ENCODE measurements around the gene YY1. TPM values are rescaled to one million over a fixed set of nuclear protein-coding genes. Genes with fewer than 3 reads are reported as not detected.

The YY1 gene
- total RNA-seq (10 to 100 TPM; 75.5 to 77.9 TPM), total RNA-seq (160 to 258 reads per million in 2 donors)

DNA sequence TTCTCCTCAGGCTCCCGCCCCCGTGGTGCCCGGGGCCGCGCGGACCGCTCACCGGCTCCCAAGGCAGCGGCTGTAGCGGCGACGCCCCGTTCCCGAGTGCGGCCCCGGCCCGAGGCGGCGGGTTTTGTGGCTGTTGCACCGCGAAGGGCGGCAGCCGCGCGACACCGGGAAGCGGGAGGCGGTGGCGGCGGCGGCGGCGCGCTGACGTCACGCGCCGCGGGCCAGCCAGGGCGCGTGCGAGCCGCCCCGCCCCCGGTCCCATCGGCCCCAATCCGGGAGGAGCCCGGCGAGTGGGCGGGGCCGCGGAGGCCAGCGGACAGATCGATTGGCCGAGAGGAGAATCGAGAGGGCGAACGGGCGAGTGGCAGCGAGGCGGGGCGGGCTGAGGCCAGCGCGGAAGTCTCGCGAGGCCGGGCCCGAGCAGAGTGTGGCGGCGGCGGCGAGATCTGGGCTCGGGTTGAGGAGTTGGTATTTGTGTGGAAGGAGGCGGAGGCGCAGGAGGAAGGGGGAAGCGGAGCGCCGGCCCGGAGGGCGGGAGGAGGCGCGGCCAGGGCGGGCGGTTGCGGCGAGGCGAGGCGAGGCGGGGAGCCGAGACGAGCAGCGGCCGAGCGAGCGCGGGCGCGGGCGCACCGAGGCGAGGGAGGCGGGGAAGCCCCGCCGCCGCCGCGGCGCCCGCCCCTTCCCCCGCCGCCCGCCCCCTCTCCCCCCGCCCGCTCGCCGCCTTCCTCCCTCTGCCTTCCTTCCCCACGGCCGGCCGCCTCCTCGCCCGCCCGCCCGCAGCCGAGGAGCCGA is at the start of gene YY1:
Gene YY1, plus strand, starts transcription at position 726 of the 792 bp plus-strand sequence. CDS start 101 bp downstream, outside the sequence.
- Mint-ChIP-seq H3K4me1 (peaks cover 49% of the 10 kb centered on the region), H3K27me3 (no peaks in the 10 kb centered on the region), H3K36me3 (ENCODE audit: low read depth) (peaks cover 4% of the 10 kb centered on the region), H3K27ac (peak within 1 kb of the TSS; percentile 94), H3K4me3 (peak within 1 kb of the TSS; percentile 97)
- DNase-seq (peak; percentile 99 to 100 (median 100)), ATAC-seq (peak; percentile 83)
- H3K9me3 ChIP-seq (ENCODE audit: control insufficient read depth, low read length, poor library complexity, severe bottlenecking), result no peaks in the 10 kb centered on the region

DNA sequence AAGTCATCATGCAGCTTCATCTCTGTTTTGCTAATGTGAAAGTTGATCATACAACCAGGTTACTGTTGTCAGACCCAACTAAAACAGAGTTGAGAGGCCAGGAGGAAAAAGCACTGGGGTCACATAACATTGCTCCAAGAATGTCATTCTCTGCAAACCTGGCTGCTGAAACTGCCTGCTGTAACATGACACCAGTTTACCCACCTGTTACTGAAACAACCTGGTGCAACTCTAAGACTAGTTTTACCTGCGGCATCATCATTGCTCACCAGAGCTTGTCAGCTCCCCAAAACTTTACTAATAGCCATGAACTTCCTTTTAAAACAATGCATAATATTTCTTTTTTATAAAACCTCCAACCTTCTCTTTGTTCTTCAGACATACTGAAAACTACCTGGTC is 48.8 kb upstream of the YY1 start:
- Mint-ChIP-seq H3K27ac (no peak overlapping the region), H3K36me3 (ENCODE audit: low read depth) (no peaks in the 10 kb centered on the region), H3K4me3 (no peak overlapping the region), H3K27me3 (no peaks in the 10 kb centered on the region), H3K4me1 (peaks cover 13% of the 10 kb centered on the region)
- ATAC-seq (no peak), DNase-seq (no peak)
- no peaks in the 10 kb centered on the region for H3K9me3 ChIP-seq (ENCODE audit: control insufficient read depth, low read length, poor library complexity, severe bottlenecking)

DNA sequence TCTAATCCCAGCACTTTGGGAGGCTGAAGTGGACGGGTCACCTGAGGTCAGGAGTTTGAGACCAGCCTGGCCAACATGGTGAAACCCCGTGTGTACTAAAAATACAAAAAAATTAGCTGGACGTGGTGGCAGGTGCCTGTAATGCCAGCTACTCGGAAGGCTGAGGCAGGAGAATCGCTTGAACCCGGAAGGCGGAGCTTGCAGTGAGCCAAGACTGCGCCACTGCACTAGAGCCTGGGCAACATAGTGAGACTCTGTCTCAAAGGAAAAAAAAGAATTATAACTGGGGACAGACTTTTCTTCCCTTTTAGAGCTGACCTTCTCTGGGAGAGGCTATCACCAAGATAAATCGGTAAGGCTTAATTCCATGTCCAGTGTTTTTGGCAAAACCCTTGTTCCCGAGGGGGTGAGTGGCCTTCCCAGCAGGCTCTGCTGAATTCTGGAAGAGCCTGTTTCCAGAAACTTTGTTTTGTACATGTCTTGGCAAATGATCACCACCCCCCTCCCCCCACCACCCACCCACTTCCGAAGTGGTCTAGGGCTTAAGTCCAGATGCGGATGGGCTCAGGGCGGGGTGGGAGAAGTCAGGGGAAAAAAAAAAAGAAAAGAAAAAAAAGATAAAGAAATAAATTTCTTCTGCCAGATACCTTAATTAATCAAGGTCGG is 47.2 kb upstream of the YY1 start:
- Mint-ChIP-seq H3K4me3 (peak overlapping the region; percentile 36), H3K4me1 (peaks cover 11% of the 10 kb centered on the region), H3K27ac (no peak overlapping the region), H3K27me3 (no peaks in the 10 kb centered on the region), H3K36me3 (ENCODE audit: low read depth) (no peaks in the 10 kb centered on the region)
- no peak for DNase-seq
- H3K9me3 ChIP-seq (ENCODE audit: control insufficient read depth, low read length, poor library complexity, severe bottlenecking), result no peaks in the 10 kb centered on the region
- no peak for ATAC-seq

DNA sequence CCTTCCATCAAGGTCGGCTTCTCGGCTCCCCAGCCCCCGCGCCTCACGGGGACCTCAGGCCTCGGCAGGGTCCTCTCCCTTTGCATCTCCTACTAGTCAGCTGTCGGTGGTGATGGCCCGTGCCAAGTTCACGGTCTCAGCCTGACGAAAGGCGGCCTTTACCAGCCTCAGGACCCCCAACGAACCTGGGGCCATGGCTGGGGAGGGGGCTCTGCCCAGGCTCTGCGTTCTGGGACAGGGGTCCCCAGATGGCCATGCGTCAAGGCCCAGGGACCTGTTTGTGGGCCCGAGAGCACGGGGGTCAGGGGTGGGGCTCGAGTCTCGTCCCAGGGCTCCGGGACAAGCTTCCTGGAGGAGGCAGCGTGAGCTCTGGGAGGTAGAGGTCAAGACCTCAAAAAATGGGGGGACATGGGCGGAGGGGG is 46.7 kb upstream of the YY1 start:
- Mint-ChIP-seq H3K27me3 (no peaks in the 10 kb centered on the region), H3K4me3 (no peak overlapping the region), H3K4me1 (peaks cover 11% of the 10 kb centered on the region), H3K27ac (peak overlapping the region; percentile 85), H3K36me3 (ENCODE audit: low read depth) (no peaks in the 10 kb centered on the region)
- DNase-seq (no peak), ATAC-seq (no peak)
- H3K9me3 ChIP-seq (ENCODE audit: control insufficient read depth, low read length, poor library complexity, severe bottlenecking), result no peaks in the 10 kb centered on the region

DNA sequence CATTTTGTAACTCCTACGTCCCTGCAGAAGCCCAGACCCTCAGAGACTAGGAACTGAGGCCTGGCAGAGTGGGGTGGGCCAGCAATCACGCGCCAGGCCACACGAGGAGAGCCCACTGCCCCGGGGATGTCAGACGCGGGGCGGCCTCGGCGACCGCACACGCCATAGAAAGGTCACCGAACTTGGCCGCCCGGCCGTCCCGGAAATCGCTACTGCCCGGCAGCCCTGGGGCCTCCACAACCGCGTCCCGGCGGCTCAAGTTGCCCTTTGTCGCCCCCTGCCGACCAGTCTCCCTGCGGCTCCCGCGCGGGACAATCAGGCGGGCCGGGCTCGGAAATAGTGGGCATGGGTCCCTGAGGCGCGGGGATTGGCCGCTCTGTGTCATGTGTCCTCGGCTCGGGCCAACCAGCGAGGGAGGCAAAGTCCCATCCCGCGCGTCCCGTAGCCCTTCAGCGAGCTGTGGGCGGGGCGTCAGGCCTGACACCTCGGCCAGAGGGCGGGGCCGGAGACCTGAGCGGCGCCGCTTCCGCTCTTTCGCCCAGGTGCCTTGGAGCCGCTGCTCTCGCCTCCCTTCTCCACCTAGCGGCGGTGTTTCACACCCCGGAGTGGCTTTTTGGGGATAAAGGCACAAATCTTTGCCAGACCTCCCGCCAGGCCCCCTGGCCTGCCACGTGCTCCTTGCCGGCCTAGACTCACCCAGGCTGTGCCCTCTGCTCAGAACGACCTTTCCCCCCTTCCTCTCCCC is 46.1 kb upstream of the YY1 start:
- Mint-ChIP-seq H3K36me3 (ENCODE audit: low read depth) (no peaks in the 10 kb centered on the region), H3K27me3 (no peaks in the 10 kb centered on the region), H3K27ac (peak overlapping the region; percentile 85), H3K4me1 (peaks cover 11% of the 10 kb centered on the region), H3K4me3 (peak overlapping the region; percentile 73)
- peak; percentile 99 to 100 (median 100) for DNase-seq
- H3K9me3 ChIP-seq (ENCODE audit: control insufficient read depth, low read length, poor library complexity, severe bottlenecking), result no peaks in the 10 kb centered on the region
- ATAC-seq, result peak; percentile 99

DNA sequence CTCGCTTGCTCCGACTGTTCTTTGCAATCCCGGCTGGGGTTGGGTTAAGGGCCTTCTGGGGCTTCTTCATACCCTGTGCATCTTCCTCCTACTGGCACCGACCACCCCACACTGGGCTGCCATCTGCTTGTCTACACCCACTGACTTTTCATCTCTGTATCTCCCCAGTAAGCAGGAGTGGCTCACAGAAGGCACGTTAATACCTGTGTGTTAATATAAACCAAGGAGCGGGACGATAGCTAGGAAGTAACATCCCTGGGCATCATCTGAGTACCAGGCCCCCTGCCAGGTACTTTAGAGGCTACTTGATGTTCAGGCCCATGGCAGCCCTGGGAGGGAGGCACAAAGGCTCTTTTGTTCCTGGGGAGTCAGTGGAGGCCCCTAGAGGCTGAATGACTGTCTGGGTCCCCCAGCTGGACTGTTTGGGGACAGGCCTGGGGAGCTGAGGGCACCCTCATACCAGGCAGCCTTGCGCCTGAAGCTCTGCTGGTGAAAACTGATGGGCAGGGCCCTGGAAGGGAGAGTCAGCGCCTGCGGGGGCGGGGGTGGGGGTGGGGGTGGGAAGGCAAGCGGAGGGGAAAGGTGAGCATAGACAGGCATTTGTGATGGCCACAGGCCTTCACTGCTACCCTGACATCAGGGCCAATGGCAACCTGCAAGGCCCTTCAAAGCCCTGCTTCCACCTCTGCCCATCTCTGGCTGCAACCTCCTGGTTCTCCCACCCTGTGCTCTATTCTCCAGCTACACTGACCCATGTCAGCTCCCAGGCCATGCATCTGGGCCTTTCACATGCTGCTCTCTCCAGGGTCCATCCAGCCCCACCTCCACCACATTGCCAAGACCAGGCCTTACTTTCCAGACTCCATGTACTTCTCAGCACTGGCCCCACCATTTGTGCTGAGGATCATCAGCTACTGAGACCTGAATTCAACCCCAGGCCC is 45.3 kb upstream of the YY1 start:
- ATAC-seq (peak; percentile 2), DNase-seq (no peak)
- Mint-ChIP-seq H3K36me3 (ENCODE audit: low read depth) (no peaks in the 10 kb centered on the region), H3K27ac (peak overlapping the region; percentile 85), H3K27me3 (no peaks in the 10 kb centered on the region), H3K4me1 (peaks cover 11% of the 10 kb centered on the region), H3K4me3 (peak overlapping the region; percentile 73)
- H3K9me3 ChIP-seq (ENCODE audit: control insufficient read depth, low read length, poor library complexity, severe bottlenecking), result no peaks in the 10 kb centered on the region

DNA sequence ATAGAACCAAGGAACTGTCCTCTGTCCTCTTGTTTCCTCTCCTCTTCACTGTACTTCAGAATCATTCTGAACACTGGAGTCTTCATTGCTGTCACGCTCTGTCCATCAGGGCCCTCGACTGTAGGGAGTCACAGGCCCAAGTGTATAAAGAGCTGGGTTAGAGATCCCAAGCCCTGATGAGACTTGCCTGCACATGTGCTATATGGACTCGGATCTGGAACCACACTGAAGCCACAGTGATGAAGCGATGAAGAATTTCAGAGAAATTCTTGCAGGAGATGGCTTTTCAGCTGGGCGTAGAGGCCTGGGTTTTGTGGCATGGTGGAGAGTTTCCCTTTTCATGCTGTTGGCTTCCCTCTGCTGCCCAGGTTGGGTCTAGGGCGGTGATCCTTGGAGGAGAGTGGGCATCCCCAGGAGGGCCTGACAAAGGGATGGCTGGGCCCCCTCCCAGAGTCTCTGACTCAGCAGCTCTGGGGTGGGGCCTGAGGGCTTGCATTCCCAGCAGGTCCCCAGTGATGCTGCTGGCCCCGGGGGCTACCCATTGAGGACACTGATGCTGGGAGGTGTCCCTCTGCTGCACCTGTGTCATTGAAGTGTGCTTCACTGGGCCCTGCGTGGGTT is 39.6 kb upstream of the YY1 start:
- Mint-ChIP-seq H3K27me3 (no peaks in the 10 kb centered on the region), H3K36me3 (ENCODE audit: low read depth) (no peaks in the 10 kb centered on the region), H3K27ac (no peak overlapping the region), H3K4me3 (no peak overlapping the region), H3K4me1 (no peaks in the 10 kb centered on the region)
- no peaks in the 10 kb centered on the region for H3K9me3 ChIP-seq (ENCODE audit: control insufficient read depth, low read length, poor library complexity, severe bottlenecking)
- no peak for ATAC-seq
- no peak for DNase-seq

DNA sequence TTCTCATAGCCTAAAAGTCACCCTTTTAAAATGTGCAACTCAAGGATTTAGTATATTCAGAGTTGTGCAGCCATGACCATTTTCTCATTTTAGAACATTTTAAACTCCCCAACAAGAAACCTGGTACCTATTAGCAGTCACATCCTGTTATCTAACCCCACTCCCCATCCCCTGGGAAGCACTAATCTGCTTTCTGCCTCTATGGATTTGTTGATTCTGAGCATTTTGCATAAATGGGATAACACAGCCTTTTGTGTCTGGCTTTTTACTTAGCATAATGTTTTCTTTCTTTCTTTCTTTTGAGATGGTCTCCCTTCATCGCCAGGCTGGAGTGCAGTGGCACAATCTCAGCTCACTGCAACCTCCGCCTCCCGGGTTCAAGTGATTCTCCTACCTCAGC is 38.6 kb upstream of the YY1 start:
- H3K9me3 ChIP-seq (ENCODE audit: control insufficient read depth, low read length, poor library complexity, severe bottlenecking), result no peaks in the 10 kb centered on the region
- Mint-ChIP-seq H3K4me1 (no peaks in the 10 kb centered on the region), H3K27me3 (no peaks in the 10 kb centered on the region), H3K4me3 (no peak overlapping the region), H3K27ac (no peak overlapping the region), H3K36me3 (ENCODE audit: low read depth) (no peaks in the 10 kb centered on the region)
- ATAC-seq (no peak), DNase-seq (no peak)

DNA sequence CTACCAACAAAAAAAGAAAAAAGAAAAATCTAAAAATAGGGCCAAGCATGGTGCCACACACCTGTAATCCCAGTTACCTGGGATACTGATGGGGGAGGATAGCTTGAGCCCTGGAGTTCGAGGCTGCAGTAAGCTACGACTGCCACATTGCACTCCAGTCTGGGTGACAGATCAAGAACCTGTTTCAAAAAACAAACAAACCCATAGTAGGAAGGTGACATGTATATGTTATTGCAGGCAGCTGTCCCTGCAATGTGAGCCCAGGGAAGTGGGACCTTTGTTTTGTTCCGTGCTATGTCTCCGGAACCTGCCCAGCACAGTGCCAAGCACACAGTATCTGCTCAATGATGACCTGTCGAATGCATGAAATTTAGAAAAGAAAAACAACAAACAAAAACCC is 37.2 kb upstream of the YY1 start:
- no peak for ATAC-seq
- DNase-seq, result no peak
- no peaks in the 10 kb centered on the region for H3K9me3 ChIP-seq (ENCODE audit: control insufficient read depth, low read length, poor library complexity, severe bottlenecking)
- no peak overlapping the region for H3K4me3 Mint-ChIP-seq
- H3K27me3 Mint-ChIP-seq, result no peaks in the 10 kb centered on the region
- no peak overlapping the region for H3K27ac Mint-ChIP-seq
- no peaks in the 10 kb centered on the region for H3K4me1 Mint-ChIP-seq
- no peaks in the 10 kb centered on the region for H3K36me3 Mint-ChIP-seq (ENCODE audit: low read depth)

DNA sequence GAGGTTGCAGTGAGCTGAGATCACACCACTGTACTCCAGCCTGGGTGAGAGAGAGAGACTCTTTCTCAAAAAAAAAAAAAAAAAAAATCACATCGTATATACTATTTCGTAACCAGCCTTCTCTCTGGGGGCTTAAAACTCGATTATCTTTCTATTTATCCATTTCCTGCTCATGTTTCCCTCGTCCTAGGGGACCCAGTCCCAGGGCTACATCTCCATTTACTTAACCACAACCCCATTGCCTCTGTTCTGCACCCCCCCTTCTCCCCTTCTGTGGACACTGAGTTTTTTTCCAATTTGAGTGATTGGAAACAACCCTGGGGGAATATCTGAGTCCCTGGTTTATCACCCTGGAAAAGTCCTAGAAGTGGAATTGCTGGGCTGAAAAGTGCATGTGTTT is 36.2 kb upstream of the YY1 start:
- DNase-seq (no peak), ATAC-seq (no peak)
- Mint-ChIP-seq H3K4me1 (no peaks in the 10 kb centered on the region), H3K4me3 (no peak overlapping the region), H3K27me3 (no peaks in the 10 kb centered on the region), H3K36me3 (ENCODE audit: low read depth) (no peaks in the 10 kb centered on the region), H3K27ac (no peak overlapping the region)
- no peaks in the 10 kb centered on the region for H3K9me3 ChIP-seq (ENCODE audit: control insufficient read depth, low read length, poor library complexity, severe bottlenecking)

DNA sequence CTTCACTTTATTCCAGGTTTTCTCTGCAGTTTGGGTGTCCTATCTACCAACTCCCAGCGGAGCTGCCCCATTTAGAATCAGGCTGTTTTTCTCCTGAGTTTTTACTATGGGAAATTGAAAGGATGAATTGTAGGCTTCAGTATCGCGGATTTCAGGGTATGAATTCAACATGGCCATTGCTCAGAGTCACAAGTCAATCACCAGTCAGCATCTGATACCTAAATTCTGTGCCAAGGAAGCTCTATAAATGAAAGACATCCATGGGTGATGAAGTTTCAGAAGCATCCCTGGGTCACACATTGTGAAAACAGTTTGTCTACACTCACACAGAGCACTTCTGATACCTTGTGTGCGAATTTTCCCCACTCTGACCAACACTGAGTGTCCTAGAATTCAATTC is 35.8 kb upstream of the YY1 start:
- no peaks in the 10 kb centered on the region for H3K9me3 ChIP-seq (ENCODE audit: control insufficient read depth, low read length, poor library complexity, severe bottlenecking)
- H3K27me3 Mint-ChIP-seq, result no peaks in the 10 kb centered on the region
- no peaks in the 10 kb centered on the region for H3K36me3 Mint-ChIP-seq (ENCODE audit: low read depth)
- no peaks in the 10 kb centered on the region for H3K4me1 Mint-ChIP-seq
- ATAC-seq (no peak), DNase-seq (no peak)
- H3K27ac Mint-ChIP-seq, result no peak overlapping the region
- no peak overlapping the region for H3K4me3 Mint-ChIP-seq

Measured in T-helper 17 cell (primary cell).